ENCODE results near the gene APBA2.

The APBA2 gene

GRCh38 chr15:29071232-29071881 lies 185.6 kb downstream of the APBA2 start:
- H3K79me2 ChIP-seq (ENCODE audit: low read length): no peaks in the 10 kb centered on the region
- no peak overlapping the region for H3K27ac ChIP-seq (ENCODE audit: low read length)
- H3K9me3 ChIP-seq (ENCODE audit: insufficient read depth, low read length): no peaks in the 10 kb centered on the region
- no peaks in the 10 kb centered on the region for H3K36me3 ChIP-seq (replicated peaks; ENCODE audit: low read depth, low read length)
- H3K4me3 ChIP-seq (ENCODE audit: low read length): no peak overlapping the region
- H3K4me2 ChIP-seq (ENCODE audit: low read length): no peak overlapping the region
- no peak overlapping the region for H3K9ac ChIP-seq (ENCODE audit: low read length)
- no peaks in the 10 kb centered on the region for H4K20me1 ChIP-seq (ENCODE audit: insufficient read depth, low read length)
- H3K27me3 ChIP-seq (ENCODE audit: low read depth, low read length): no peaks in the 10 kb centered on the region
- H2AFZ ChIP-seq (ENCODE audit: low read depth, low read length): no peak overlapping the region
- H3K4me1 ChIP-seq (ENCODE audit: low read length): no peaks in the 10 kb centered on the region
- no peak for TF ChIP-seq CTCF (IDR thresholded peaks at IDR 0.05; ENCODE audit: low read depth, low read length)
- TF ChIP-seq EZH2phosphoT487 (IDR thresholded peaks at IDR 0.05; ENCODE audit: low read depth): no peak

- H3K4me3 ChIP-seq (ENCODE audit: low read length): no peak overlapping the region
Measured at GRCh38 chr15:29071882-29072273, 186.1 kb downstream of the APBA2 start.

GRCh38 chr15:29072444-29072843 lies 186.7 kb downstream of the APBA2 start:
- Histone ChIP-seq H2AFZ (ENCODE audit: low read depth, low read length) (no peak overlapping the region), H3K27me3 (ENCODE audit: low read depth, low read length) (no peaks in the 10 kb centered on the region), H3K79me2 (ENCODE audit: low read length) (no peaks in the 10 kb centered on the region), H3K4me3 (ENCODE audit: low read length) (no peak overlapping the region), H3K9me3 (ENCODE audit: insufficient read depth, low read length) (no peaks in the 10 kb centered on the region), H3K9ac (ENCODE audit: low read length) (no peak overlapping the region), H3K36me3 (replicated peaks; ENCODE audit: low read depth, low read length) (no peaks in the 10 kb centered on the region), H3K4me1 (ENCODE audit: low read length) (no peaks in the 10 kb centered on the region), H4K20me1 (ENCODE audit: insufficient read depth, low read length) (no peaks in the 10 kb centered on the region), H3K4me2 (ENCODE audit: low read length) (no peak overlapping the region), H3K27ac (ENCODE audit: low read length) (no peak overlapping the region)
- TF ChIP-seq CTCF (IDR thresholded peaks at IDR 0.05; ENCODE audit: low read depth, low read length) (no peak), EZH2phosphoT487 (IDR thresholded peaks at IDR 0.05; ENCODE audit: low read depth) (no peak)

More at GRCh38 chr15:29071882-29072273, 186.1 kb downstream of the APBA2 start:
- Histone ChIP-seq H3K79me2 (ENCODE audit: low read length) (no peaks in the 10 kb centered on the region), H3K9me3 (ENCODE audit: insufficient read depth, low read length) (no peaks in the 10 kb centered on the region), H4K20me1 (ENCODE audit: insufficient read depth, low read length) (no peaks in the 10 kb centered on the region), H2AFZ (ENCODE audit: low read depth, low read length) (no peak overlapping the region), H3K27me3 (ENCODE audit: low read depth, low read length) (no peaks in the 10 kb centered on the region), H3K4me1 (ENCODE audit: low read length) (no peaks in the 10 kb centered on the region), H3K27ac (ENCODE audit: low read length) (no peak overlapping the region), H3K36me3 (replicated peaks; ENCODE audit: low read depth, low read length) (no peaks in the 10 kb centered on the region), H3K9ac (ENCODE audit: low read length) (no peak overlapping the region), H3K4me2 (ENCODE audit: low read length) (no peak overlapping the region)
- TF ChIP-seq CTCF (IDR thresholded peaks at IDR 0.05; ENCODE audit: low read depth, low read length) (no peak), EZH2phosphoT487 (IDR thresholded peaks at IDR 0.05; ENCODE audit: low read depth) (no peak)

GRCh38 chr15:29074045-29074444 lies 188.3 kb downstream of the APBA2 start:
- H3K4me2 ChIP-seq (ENCODE audit: low read length): no peak overlapping the region
- H3K9me3 ChIP-seq (ENCODE audit: insufficient read depth, low read length): no peaks in the 10 kb centered on the region
- H2AFZ ChIP-seq (ENCODE audit: low read depth, low read length): no peak overlapping the region
- no peaks in the 10 kb centered on the region for H3K4me1 ChIP-seq (ENCODE audit: low read length)
- H3K36me3 ChIP-seq (replicated peaks; ENCODE audit: low read depth, low read length): no peaks in the 10 kb centered on the region
- no peaks in the 10 kb centered on the region for H4K20me1 ChIP-seq (ENCODE audit: insufficient read depth, low read length)
- no peak overlapping the region for H3K4me3 ChIP-seq (ENCODE audit: low read length)
- H3K27me3 ChIP-seq (ENCODE audit: low read depth, low read length): no peaks in the 10 kb centered on the region
- no peaks in the 10 kb centered on the region for H3K79me2 ChIP-seq (ENCODE audit: low read length)
- H3K27ac ChIP-seq (ENCODE audit: low read length): no peak overlapping the region
- no peak overlapping the region for H3K9ac ChIP-seq (ENCODE audit: low read length)
- no peak for TF ChIP-seq EZH2phosphoT487 (IDR thresholded peaks at IDR 0.05; ENCODE audit: low read depth)
- TF ChIP-seq CTCF (IDR thresholded peaks at IDR 0.05; ENCODE audit: low read depth, low read length): no peak
